GM12874 (cell line): Measurements from ENCODE around the gene ATF7.
A peak's percentile ranks its signal among the peaks of the same experiment; 100 is the strongest.

ENCODE experiments used
- TF ChIP-seq, protein P1 (sequence below): IDR thresholded peaks from 2 replicates; pipeline ENCODE4 v1.5.1; 2011; ENCODE audit warnings: low read depth, mild to moderate bottlenecking, control low read depth, low read length, moderate library complexity; ENCODE audit not compliant: insufficient read depth

Gene ATF7

DNA sequence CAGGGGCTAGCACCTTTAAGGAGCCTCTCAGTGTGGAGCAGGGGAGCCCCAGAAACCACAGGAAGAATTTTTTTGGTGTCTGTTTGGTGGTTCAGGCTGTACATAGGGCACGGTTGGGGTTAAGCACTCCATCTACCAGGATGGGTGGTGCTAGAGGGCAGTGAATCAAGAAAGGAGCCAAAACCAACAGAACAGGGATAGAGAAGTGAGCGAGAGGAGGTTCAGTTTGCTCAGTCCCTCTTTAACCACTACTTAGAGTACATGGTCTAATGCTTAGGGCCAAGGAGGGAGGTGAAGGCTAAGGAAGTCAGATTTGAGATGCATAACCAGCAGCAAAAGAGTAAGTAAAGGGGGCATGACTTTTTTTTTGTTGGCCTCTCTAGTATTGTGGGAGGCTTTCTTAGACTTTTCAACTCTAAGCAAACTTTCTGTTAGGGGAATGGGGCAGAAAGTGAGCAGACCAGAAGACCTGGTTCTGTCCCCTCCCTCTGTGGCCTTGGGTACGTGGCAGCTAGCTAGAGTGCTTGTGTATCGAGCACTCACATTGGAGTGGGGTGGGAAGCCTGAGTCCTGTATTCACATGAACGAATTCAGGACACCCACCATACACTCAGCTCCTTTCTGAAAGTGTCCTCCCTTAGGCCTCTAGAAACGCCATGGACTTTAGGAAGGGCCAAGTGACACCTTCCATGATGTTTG, 112.3 kb downstream of the ATF7 start:
- TF ChIP-seq, protein P1, sequence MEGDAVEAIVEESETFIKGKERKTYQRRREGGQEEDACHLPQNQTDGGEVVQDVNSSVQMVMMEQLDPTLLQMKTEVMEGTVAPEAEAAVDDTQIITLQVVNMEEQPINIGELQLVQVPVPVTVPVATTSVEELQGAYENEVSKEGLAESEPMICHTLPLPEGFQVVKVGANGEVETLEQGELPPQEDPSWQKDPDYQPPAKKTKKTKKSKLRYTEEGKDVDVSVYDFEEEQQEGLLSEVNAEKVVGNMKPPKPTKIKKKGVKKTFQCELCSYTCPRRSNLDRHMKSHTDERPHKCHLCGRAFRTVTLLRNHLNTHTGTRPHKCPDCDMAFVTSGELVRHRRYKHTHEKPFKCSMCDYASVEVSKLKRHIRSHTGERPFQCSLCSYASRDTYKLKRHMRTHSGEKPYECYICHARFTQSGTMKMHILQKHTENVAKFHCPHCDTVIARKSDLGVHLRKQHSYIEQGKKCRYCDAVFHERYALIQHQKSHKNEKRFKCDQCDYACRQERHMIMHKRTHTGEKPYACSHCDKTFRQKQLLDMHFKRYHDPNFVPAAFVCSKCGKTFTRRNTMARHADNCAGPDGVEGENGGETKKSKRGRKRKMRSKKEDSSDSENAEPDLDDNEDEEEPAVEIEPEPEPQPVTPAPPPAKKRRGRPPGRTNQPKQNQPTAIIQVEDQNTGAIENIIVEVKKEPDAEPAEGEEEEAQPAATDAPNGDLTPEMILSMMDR: no peak

DNA sequence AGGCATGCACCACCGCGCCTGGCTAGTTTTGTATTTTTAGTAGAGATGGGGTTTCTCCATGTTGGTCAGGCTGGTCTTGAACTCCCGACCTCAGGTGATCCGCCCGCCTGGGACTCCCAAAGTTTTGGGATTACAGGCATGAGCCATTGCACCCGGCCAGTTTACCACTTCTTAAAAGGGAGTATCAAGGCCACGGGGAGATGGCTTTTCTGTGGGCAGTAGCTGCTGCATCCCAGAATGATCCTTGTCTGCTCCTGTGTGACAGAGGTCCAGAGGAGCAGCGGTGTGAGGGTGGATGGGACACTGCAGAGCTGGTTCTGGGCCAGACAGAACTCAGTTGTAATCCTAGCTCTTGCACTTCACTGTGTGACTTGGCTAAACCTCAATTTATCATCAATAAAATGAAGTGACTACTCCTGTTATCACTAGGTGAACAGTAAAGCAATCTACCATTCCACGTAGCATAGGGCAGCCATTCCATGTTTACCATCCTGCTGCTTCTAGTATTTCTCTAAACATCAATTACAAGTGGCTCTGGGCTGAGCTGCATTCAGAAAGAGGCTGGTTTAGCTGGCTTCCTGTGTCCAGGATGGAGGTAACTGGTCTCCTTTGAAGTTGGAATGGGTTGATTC, 115.9 kb downstream of the ATF7 start:
- TF ChIP-seq, protein P1: no peak

DNA sequence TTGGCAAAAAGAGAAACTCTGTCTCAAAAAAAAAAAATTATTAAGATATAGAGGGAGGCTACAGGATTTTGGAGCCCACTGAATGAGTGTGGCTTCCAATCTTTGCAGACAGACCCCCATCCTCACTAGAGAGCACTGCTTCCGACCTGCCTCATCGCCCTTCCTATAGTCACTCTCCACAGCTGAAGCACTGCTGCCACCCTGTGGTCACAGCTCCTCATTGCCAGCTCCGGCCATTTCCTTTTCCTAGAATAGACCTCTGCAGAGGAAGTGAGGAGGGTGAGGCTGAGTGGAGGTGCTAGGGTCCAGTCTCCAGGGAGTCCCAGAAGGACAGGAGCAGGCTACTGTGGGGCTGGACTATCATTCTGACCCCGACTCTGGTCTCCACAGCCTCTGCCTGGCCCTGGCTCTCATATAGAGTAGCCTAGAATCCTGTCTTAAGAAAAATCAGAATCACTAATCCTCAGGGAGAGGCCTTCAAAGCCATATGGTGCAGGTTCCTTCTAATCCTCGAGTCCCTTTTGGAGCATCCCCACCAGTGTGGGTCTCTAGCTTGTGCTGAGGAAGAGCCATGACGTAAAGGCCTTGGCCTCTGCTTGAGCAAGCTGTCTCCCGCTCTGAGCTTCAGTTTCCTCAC, 117.5 kb downstream of the ATF7 start:
- TF ChIP-seq, protein P1: peak; percentile 91

DNA sequence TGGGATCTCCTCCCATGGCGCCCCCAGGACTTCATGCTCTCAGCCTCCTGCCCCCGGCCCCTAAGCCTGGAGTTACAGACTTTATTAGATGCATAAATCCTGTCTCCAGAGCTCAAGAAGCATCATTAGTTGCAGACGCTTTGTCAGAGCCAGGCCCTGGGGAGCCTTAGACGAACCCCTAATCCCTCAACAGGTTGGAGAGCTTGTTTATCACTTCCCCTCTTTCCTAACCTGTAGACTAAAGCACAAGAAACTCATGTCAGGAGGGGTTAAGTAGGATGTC, 118.6 kb downstream of the ATF7 start:
- TF ChIP-seq, protein P1: no peak

DNA sequence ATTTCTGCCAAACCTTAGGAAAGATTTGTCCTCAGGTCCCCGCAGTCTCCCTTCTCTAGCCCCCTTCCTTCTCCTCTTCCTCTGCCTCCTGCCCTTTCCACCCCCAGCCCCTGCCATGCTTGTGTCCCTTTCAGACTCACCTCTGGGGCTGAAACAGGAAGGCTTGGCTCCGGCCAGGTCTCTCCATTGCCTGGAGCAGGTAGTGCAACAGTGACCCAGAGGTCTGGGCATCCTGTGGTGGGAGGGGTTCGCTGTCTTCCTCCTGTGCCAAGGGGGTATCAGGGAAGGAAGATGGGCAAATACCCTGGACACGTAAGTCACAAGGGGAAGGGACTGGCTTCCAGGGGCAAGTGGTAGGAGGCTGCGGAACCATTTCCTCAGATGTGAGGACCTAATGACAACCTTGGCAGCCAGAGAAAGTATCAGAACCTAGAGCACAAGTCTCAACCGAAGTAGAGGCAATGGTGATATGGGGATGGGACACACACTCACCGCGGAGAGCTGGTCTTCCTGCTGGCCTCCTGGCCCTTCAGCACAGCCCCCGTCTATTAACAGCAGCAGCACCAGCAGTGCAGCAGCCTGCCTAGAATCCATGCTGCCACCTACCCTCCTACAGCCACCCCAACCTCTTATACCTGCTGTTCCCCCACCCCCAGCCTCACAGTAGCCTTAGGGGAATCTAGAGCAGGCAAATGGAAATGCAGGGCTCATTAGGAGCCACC, 119.1 kb downstream of the ATF7 start, which contains the start of gene NPFF:
TSS of gene NPFF (minus strand) at position 604 of the 722 bp plus-strand sequence. CDS start at position 594, 10 bp downstream.
- TF ChIP-seq, protein P1: no peak

DNA sequence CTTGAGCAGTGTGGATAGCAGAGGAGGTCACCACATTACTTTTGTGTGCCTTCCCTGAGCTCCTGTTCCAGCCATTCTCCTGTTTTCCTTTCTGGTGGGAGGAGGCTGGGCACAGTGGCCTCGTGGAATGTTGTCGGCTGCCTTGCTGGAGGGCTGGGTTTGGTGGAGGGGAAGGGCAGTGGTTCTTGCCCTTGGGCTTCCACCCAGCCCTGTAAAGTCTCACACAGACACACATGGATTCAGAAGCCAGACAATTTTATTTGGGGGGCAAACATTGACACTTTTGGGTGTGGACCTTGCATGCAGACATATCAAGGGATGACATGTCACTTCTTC, 119.8 kb downstream of the ATF7 start:
- TF ChIP-seq, protein P1: no peak

DNA sequence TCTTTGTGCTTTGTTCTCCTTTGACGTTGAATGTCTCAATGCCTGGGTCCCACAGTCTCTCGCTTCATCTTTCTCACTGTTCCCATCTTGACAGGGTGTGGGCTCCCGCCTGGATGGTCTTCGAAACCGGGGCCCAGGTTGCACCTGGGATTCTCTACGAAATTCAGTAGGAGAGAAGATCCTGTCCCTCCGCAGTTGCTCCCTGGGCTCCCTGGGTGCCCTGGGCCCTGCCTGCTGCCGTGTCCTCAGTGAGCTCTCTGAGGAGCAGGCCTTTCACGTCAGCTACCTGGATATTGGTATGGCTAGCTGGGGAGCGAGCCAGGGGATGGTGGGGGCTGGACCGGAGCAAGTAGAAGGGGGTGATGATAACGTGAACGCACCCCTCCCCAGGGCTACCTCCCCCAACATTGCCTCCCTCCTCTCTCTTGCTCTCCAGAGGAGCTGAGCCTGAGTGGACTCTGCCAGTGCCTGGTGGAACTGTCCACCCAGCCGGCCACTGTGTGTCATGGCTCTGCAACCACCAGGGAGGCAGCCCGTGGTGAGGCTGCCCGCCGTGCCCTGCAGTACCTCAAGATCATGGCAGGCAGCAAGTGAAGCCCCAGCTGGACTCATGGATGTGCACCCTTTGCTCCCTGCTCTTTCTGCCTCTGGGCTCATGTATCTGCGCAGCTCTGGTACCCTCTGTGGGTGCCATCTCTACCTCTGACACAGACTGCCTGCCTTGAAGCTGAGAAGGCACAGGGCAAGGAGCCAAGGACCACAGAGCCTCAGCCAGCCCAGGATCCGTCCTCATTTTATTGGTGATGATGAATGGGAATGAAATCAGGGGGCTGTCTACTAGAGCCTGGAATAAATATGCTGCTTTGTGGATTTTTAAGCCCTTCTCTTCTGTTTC, 120.4 kb downstream of the ATF7 start:
- TF ChIP-seq, protein P1: no peak
